Adipocyte (in vitro differentiated cells): ENCODE results near the gene ADAMTS2.

Experiments
- DNase-seq: peaks from one replicate; pipeline ENCODE4 v3.0.0-alpha.2; 2015; ENCODE audit warnings: low read depth
- H3K27me3 ChIP-seq: replicated peaks from 2 replicates; pipeline ENCODE4 v1.7.0; 2013; ENCODE audit warnings: mild to moderate bottlenecking, low read length, moderate library complexity; ENCODE audit not compliant: control insufficient read depth, insufficient read depth
- H3K36me3 ChIP-seq: 2 replicates; pipeline ENCODE4 v1.7.0; 2013; ENCODE audit warnings: low read length, mild to moderate bottlenecking, moderate library complexity; ENCODE audit not compliant: control insufficient read depth, insufficient read depth, severe bottlenecking
- H3K4me1 ChIP-seq: 2 replicates; pipeline ENCODE4 v1.7.0; 2013; ENCODE audit warnings: mild to moderate bottlenecking, low read length, moderate library complexity; ENCODE audit not compliant: control insufficient read depth, insufficient read depth
- H3K4me3 ChIP-seq: 2 replicates; pipeline ENCODE4 v1.7.0; 2013; ENCODE audit warnings: mild to moderate bottlenecking, low read length, moderate library complexity
- H3K9ac ChIP-seq: 2 replicates; pipeline ENCODE4 v1.7.0; 2013; ENCODE audit warnings: mild to moderate bottlenecking, low read length, moderate library complexity
- H3K9me3 ChIP-seq: 2 replicates; pipeline ENCODE4 v1.7.0; 2013; ENCODE audit warnings: mild to moderate bottlenecking, low read length, moderate library complexity; ENCODE audit not compliant: control insufficient read depth

Gene ADAMTS2

GRCh38 chr5:179295778-179296149 is 49.5 kb downstream of the ADAMTS2 start:
- no peak for DNase-seq
- H3K36me3 ChIP-seq: peaks cover 1% of the 10 kb centered on the region
- no peak overlapping the region for H3K4me3 ChIP-seq

GRCh38 chr5:179294891-179295777 is 50.1 kb downstream of the ADAMTS2 start:
- peak overlapping the region; percentile 25 for H3K9ac ChIP-seq
- peaks cover 82% of the 10 kb centered on the region for H3K4me1 ChIP-seq
- H3K36me3 ChIP-seq: peaks cover 4% of the 10 kb centered on the region
- no peaks in the 10 kb centered on the region for H3K27me3 ChIP-seq
- H3K9me3 ChIP-seq: no peaks in the 10 kb centered on the region
- no peak for DNase-seq
- no peak overlapping the region for H3K4me3 ChIP-seq

More at GRCh38 chr5:179295778-179296149, 49.5 kb downstream of the ADAMTS2 start:
- Histone ChIP-seq H3K9ac (no peak overlapping the region), H3K4me1 (peaks cover 88% of the 10 kb centered on the region), H3K27me3 (no peaks in the 10 kb centered on the region), H3K9me3 (no peaks in the 10 kb centered on the region)

GRCh38 chr5:179294131-179294780 is 51.0 kb downstream of the ADAMTS2 start:
- Histone ChIP-seq H3K36me3 (peaks cover 8% of the 10 kb centered on the region), H3K9ac (no peak overlapping the region), H3K27me3 (no peaks in the 10 kb centered on the region), H3K9me3 (no peaks in the 10 kb centered on the region), H3K4me3 (no peak overlapping the region), H3K4me1 (peaks cover 82% of the 10 kb centered on the region)
- no peak for DNase-seq

GRCh38 chr5:179292681-179293635 is 52.3 kb downstream of the ADAMTS2 start:
- no peak for DNase-seq
- Histone ChIP-seq H3K9me3 (no peaks in the 10 kb centered on the region), H3K27me3 (no peaks in the 10 kb centered on the region), H3K4me3 (no peak overlapping the region), H3K9ac (peak overlapping the region; percentile 73), H3K36me3 (peaks cover 8% of the 10 kb centered on the region), H3K4me1 (peaks cover 73% of the 10 kb centered on the region)

- Histone ChIP-seq H3K4me3 (no peak overlapping the region), H3K36me3 (peaks cover 8% of the 10 kb centered on the region), H3K9me3 (no peaks in the 10 kb centered on the region), H3K27me3 (no peaks in the 10 kb centered on the region), H3K9ac (no peak overlapping the region), H3K4me1 (peaks cover 72% of the 10 kb centered on the region)
- DNase-seq: no peak
Observed at GRCh38 chr5:179292202-179292601, 53.1 kb downstream of the ADAMTS2 start.

- Histone ChIP-seq H3K4me1 (peaks cover 73% of the 10 kb centered on the region), H3K4me3 (no peak overlapping the region), H3K36me3 (peaks cover 8% of the 10 kb centered on the region), H3K9ac (no peak overlapping the region), H3K27me3 (no peaks in the 10 kb centered on the region), H3K9me3 (no peaks in the 10 kb centered on the region)
- DNase-seq: no peak
Observed at GRCh38 chr5:179290681-179291540, 54.4 kb downstream of the ADAMTS2 start.

GRCh38 chr5:179289756-179290385 is 55.4 kb downstream of the ADAMTS2 start:
- no peaks in the 10 kb centered on the region for H3K27me3 ChIP-seq
- H3K4me1 ChIP-seq: peaks cover 72% of the 10 kb centered on the region
- no peaks in the 10 kb centered on the region for H3K9me3 ChIP-seq
- DNase-seq: no peak
- peaks cover 8% of the 10 kb centered on the region for H3K36me3 ChIP-seq
- H3K4me3 ChIP-seq: no peak overlapping the region
- H3K9ac ChIP-seq: no peak overlapping the region

- Histone ChIP-seq H3K9ac (no peak overlapping the region), H3K4me3 (no peak overlapping the region), H3K27me3 (no peaks in the 10 kb centered on the region), H3K36me3 (peaks cover 8% of the 10 kb centered on the region), H3K4me1 (peaks cover 69% of the 10 kb centered on the region), H3K9me3 (no peaks in the 10 kb centered on the region)
- no peak for DNase-seq
Observed at GRCh38 chr5:179288809-179289185, 56.5 kb downstream of the ADAMTS2 start.

GRCh38 chr5:179288101-179288808 is 57.0 kb downstream of the ADAMTS2 start:
- H3K9ac ChIP-seq: peak overlapping the region; percentile 5
- no peaks in the 10 kb centered on the region for H3K27me3 ChIP-seq
- peaks cover 8% of the 10 kb centered on the region for H3K36me3 ChIP-seq
- DNase-seq: no peak
- peaks cover 65% of the 10 kb centered on the region for H3K4me1 ChIP-seq
- H3K9me3 ChIP-seq: no peaks in the 10 kb centered on the region
- no peak overlapping the region for H3K4me3 ChIP-seq
